PC-9 (cell line): Measurements from ENCODE around the gene CIRBP. TPM values are rescaled to one million over a fixed set of nuclear protein-coding genes. Genes with fewer than 3 reads are reported as not detected.

Experiments
- BruUV-seq: library from RNA; stranded (reverse); fragments of 400-500 nt; replicated peaks from 2 replicates; lab custom pipeline; 2021; lab: Mats Ljungman, UMichigan
- CTCF ChIA-PET: fragments of 300-600 bp; sonication (Branson Sonifier 250); formaldehyde crosslinking; loops from one replicate; lab custom pipeline; 2022; ENCODE audit warnings: antibody characterized with exemption; lab: Charles Lee
- POLR2A ChIA-PET: fragments of 300-600 bp; sonication (Branson Sonifier 250); formaldehyde crosslinking; loops from one replicate; lab custom pipeline; 2022; ENCODE audit warnings: antibody characterized with exemption; ENCODE audit not compliant: unreplicated experiment; lab: Charles Lee
- DNase-seq, 2 experiments: peaks; one replicate each; pipeline versions ENCODE4 v3.0.0 to v3.0.0-alpha.2; 2015 to 2022; ENCODE audit warnings: mixed read lengths in 1 of 2
- H2AFZ ChIP-seq: fragments of 200-600 bp; sonication (generic); 2 replicates; pipeline ENCODE4 v1.8.1; 2017; ENCODE audit warnings: antibody characterized with exemption
- H3F3A ChIP-seq: fragments of 200-600 bp; sonication (generic); 2 replicates; pipeline ENCODE4 v1.8.1; 2017; ENCODE audit warnings: antibody characterized with exemption, mild to moderate bottlenecking, low read depth; ENCODE audit not compliant: insufficient read depth
- H3K27ac ChIP-seq: fragments of 200-600 bp; sonication (generic); 2 replicates; pipeline ENCODE4 v1.6.1; 2016; ENCODE audit warnings: mixed run types
- H3K27me3 ChIP-seq: fragments of 200-600 bp; sonication (generic); 2 replicates; pipeline ENCODE4 v1.6.1; 2016; ENCODE audit warnings: low read depth, mixed run types; ENCODE audit not compliant: insufficient read depth
- H3K36me3 ChIP-seq: fragments of 200-600 bp; sonication (generic); 2 replicates; pipeline ENCODE4 v1.6.1; 2016; ENCODE audit warnings: low read depth, mixed run types
- H3K4me1 ChIP-seq: fragments of 200-600 bp; sonication (generic); replicated peaks from 2 replicates; pipeline ENCODE4 v1.6.1; 2016; ENCODE audit warnings: mixed run types; ENCODE audit not compliant: insufficient read depth
- H3K4me2 ChIP-seq: fragments of 200-600 bp; sonication (generic); 2 replicates; pipeline ENCODE4 v1.6.1; 2017; ENCODE audit warnings: mixed run types
- H3K4me3 ChIP-seq: fragments of 200-600 bp; sonication (generic); 2 replicates; pipeline ENCODE4 v1.6.1; 2016; ENCODE audit warnings: mixed run types
- H3K79me2 ChIP-seq: fragments of 200-600 bp; sonication (generic); 2 replicates; pipeline ENCODE4 v1.6.1; 2017; ENCODE audit warnings: low read depth, mixed run types
- H3K9me2 ChIP-seq: fragments of 200-600 bp; sonication (generic); 2 replicates; pipeline ENCODE4 v1.8.1; 2017; ENCODE audit warnings: mild to moderate bottlenecking; ENCODE audit not compliant: insufficient read depth
- H3K9me3 ChIP-seq: fragments of 200-600 bp; sonication (generic); 2 replicates; pipeline ENCODE4 v1.8.1; 2016; ENCODE audit warnings: low read depth; ENCODE audit not compliant: insufficient read depth
- H4K20me1 ChIP-seq: fragments of 200-600 bp; sonication (generic); 2 replicates; pipeline ENCODE4 v1.8.1; 2017; ENCODE audit not compliant: insufficient read depth
- CTCF ChIP-seq: fragments of 200-600 bp; sonication (generic); conservative IDR thresholded peaks from 2 replicates; pipeline ENCODE4 v1.6.1; 2017; ENCODE audit warnings: mixed run types, antibody characterized with exemption, mild to moderate bottlenecking, moderate library complexity
- EZH2 ChIP-seq: fragments of 200-600 bp; sonication (generic); IDR thresholded peaks from 2 replicates; pipeline ENCODE4 v1.8.0; 2017; ENCODE audit warnings: antibody characterized with exemption, low read depth
- intact Hi-C: fragments of 100-400 bp; cut with micrococcal nuclease; formaldehyde crosslinking; loops from one replicate; pipeline ENCODE4 v1.10.0; 2022; ENCODE audit not compliant: unreplicated experiment
- total RNA-seq: library from RNA; stranded (reverse); gene quantifications from 2 replicates; pipeline ENCODE4 v1.2.3, GENCODE V29; 2021

The CIRBP gene
- total RNA-seq, 1 experiment from 2014 or later = 86.9 TPM

DNA sequence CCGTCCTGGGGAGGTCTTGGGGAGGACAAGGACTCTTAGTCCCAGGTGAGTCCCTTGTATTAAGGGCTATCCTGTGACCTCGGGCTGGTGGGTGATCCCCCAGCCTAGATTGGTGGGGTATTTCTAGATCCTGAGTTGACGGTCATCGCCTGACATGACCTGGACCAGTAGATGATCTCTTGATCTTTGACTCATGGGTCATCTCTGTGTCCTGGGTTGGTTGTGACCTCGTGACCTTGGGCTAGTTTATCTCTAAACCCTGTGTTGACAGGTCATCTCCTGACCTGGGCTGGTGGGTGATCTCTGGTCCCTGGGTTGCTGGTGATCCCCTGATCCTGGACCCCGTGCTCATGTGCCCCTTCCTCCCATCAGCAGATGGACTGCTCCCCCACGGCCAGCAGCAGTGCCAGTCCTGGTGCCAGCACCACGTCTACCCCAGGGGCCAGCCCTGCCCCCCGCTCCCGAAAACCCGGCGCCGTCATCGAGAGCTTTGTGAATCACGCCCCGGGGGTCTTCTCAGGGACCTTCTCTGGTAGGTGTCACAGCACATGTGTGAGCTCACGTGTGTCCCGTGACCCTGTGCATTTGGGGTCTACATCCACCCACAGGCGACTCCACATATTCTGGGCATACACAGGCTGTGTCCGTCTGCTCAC, 14.5 kb upstream of the CIRBP start:
- CTCF ChIA-PET = interaction anchor here (0.6 kb wide), 1 partner anchor 231 kb away, joined by 4 read pairs; no protein-coding TSS in a partner anchor
- no TSS peak for BruUV-seq
- Histone ChIP-seq H3K4me1 (peaks cover 34% of the 10 kb centered on the region), H3K27ac (0 out of 2 replicates have a peak overlapping the region, but pooled peaks have one; percentile 12), H3K36me3 (peaks cover 3% of the 10 kb centered on the region; the same call in 1 of the 2 replicates), H3K79me2 (peaks cover 57% of the 10 kb centered on the region), H4K20me1 (peaks cover 14% of the 10 kb centered on the region; the same call in 1 of the 2 replicates), H3F3A (peaks cover 49% of the 10 kb centered on the region), H3K4me2 (no peak overlapping the region), H3K27me3 (no peaks in the 10 kb centered on the region), H3K9me3 (no peaks in the 10 kb centered on the region), H3K4me3 (no peak overlapping the region), H2AFZ (no peak overlapping the region), H3K9me2 (no peaks in the 10 kb centered on the region)
- DNase-seq = no peak
- no peak for TF ChIP-seq CTCF
- TF ChIP-seq EZH2 = no peak
- POLR2A ChIA-PET = interaction anchor here (0.7 kb wide), 1 partner anchor 12 kb away, joined by 5 read pairs; no protein-coding TSS in a partner anchor
- intact Hi-C loops = no loop called here

- peaks cover 57% of the 10 kb centered on the region for H3F3A ChIP-seq
- DNase-seq = no peak
- no peak overlapping the region for H3K4me2 ChIP-seq
- H3K27me3 ChIP-seq = no peaks in the 10 kb centered on the region
- H2AFZ ChIP-seq = no peak overlapping the region
- peaks cover 54% of the 10 kb centered on the region for H3K79me2 ChIP-seq
- H3K27ac ChIP-seq = 0 out of 2 replicates have a peak overlapping the region, but pooled peaks have one; percentile 6
- ChIA-PET POLR2A (interaction anchor here (0.7 kb wide), 1 partner anchor 11 kb away, joined by 5 read pairs; no protein-coding TSS in a partner anchor), CTCF (no interaction called here)
- BruUV-seq = no TSS peak
- TF ChIP-seq EZH2 (no peak), CTCF (no peak)
- peaks cover 42% of the 10 kb centered on the region for H3K4me1 ChIP-seq
- intact Hi-C loops = no loop called here
- no peaks in the 10 kb centered on the region for H3K9me3 ChIP-seq
- no peak overlapping the region for H3K4me3 ChIP-seq
- peaks cover 3% of the 10 kb centered on the region; the same call in 1 of the 2 replicates for H3K36me3 ChIP-seq
- H3K9me2 ChIP-seq = no peaks in the 10 kb centered on the region
- H4K20me1 ChIP-seq = peaks cover 14% of the 10 kb centered on the region; the same call in 1 of the 2 replicates
Observed at GRCh38 chr19:1255186-1256161, 13.7 kb upstream of the CIRBP start.
